Sciatic nerve (tissue), 2 donors: ENCODE data around the gene ACSL3. TPM values are rescaled to one million over a fixed set of nuclear protein-coding genes. Genes with fewer than 3 reads are reported as not detected.
A peak's percentile ranks its signal among the peaks of the same experiment; 100 is the strongest.
"Not testable (repeated sequence)": the region's sequence is repeated elsewhere in the genome, so short reads cannot be mapped to it uniquely, and the experiment has no call there.

Experiments used
- ATAC-seq: fragments of 200-7000 bp; cut with Tn5 transposase; one replicate; pipeline ENCODE4 v1.9.1; 2020; ENCODE audit warnings: mild to moderate bottlenecking, moderate library complexity
- DNase-seq: peaks from one replicate; pipeline ENCODE4 v3.0.0-alpha.2; 2020; ENCODE audit warnings: low spot score
- intact Hi-C: fragments of 100-400 bp; cut with DNase I; formaldehyde crosslinking; loops from one replicate; pipeline ENCODE4 v1.14.2; 2022
- total RNA-seq: library from RNA; stranded (reverse); fragmentation: NEBNext Ultra II Directional; extraction: Animal tissue kit (Norgen Biotek cat#: 25700); gene quantifications from one replicate; pipeline ENCODE4 v1.2.1, GENCODE V29; 2021
- donor health status: DM: no; HTN: no; CAD: no.
- donor health status: DM: no; HTN: no; CAD: no.

ACSL3 gene
- total RNA-seq, 1 donor from 2014 or later = 70.5 TPM

DNA sequence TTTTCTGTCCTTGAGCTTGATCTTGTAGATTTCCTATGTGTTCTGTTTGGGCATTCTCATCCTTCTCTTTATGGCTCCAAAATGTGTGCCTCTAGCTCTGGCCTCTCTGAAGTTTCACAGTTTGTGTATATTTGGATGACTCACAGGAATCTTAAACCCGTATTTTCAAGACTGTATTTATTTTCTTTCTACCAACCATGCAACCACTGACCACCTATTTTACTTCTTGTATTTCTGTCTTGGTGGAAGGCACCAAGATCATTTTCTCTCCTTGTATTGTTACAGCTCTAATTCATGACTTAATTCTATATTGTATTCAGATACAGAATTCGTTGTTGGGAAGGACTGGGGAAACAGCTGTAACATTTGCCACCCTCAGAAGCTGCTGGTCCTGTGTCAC is 39.5 kb downstream of the ACSL3 start:
- ATAC-seq = no peak

DNA sequence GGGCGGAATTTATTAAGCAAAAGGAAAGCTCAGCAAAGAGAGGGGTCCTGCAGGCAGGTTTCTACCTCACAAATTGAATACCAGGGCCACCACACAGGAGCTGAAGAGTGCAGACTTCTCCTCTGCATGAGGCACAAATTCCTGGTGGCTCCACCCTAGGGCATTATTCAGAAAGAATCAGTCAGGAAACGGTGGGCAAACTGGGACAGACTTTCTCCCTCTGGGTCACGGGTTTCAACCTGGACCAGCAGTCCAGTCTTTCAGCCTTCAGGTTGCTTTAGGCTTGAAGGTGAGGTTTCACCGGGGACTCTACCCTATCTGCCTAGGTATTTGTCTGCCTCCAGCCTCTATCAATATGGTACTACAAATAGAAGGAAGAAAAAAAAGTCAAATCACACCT is 41.8 kb downstream of the ACSL3 start:
- intact Hi-C loops = no loop called here
- no peak for ATAC-seq
- DNase-seq = no peak

More for the DNA sequence above, 39.5 kb downstream of the ACSL3 start:
- no peak for DNase-seq
- intact Hi-C loops = no loop called here

DNA sequence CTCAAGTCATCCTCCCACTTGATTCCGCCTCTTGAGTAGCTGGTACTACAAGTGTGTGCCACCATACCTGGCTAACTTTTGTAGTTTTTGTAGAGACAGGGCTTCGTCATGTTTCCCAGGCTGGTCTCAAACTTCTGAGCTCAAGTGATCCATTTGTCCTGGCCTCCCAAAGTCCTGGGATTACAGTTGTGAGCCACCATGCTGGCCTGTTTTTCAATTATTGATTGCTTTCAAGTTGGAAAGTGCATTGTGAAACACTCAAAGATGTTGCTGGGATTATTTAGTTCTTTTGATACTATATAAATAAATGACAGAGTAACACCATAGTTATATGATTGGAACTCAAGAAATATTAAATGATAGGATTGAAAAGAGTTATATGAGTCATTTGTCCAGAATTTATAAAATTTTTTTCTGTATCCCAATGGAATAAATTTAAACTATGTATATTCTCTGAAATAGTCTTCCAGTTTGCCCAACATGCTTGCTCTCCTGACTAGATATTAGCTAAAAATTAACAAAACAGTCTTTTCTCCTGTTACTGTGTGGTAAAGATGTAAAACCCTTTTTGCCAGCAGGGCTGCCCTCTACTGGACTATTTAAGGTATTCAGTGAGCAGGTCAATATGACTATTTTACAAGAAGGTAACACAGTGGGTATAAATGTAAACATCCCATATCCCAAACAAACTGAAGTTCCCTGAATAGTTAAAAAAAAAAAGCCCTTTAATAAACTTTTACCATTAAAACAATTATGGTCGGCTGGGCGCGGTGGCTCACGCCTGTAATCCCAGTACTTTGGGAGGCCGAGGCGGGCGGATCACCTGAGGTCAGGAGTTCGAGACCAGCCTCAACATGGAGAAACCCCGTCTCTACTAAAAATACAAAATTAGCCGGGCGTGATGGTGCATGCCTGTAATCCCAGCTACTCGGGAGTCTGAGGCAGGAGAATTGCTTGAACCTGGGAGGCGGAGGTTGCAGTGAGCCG is 42.7 kb downstream of the ACSL3 start:
- peak; percentile 68 for ATAC-seq
- intact Hi-C loops = no loop called here
- DNase-seq = no peak

DNA sequence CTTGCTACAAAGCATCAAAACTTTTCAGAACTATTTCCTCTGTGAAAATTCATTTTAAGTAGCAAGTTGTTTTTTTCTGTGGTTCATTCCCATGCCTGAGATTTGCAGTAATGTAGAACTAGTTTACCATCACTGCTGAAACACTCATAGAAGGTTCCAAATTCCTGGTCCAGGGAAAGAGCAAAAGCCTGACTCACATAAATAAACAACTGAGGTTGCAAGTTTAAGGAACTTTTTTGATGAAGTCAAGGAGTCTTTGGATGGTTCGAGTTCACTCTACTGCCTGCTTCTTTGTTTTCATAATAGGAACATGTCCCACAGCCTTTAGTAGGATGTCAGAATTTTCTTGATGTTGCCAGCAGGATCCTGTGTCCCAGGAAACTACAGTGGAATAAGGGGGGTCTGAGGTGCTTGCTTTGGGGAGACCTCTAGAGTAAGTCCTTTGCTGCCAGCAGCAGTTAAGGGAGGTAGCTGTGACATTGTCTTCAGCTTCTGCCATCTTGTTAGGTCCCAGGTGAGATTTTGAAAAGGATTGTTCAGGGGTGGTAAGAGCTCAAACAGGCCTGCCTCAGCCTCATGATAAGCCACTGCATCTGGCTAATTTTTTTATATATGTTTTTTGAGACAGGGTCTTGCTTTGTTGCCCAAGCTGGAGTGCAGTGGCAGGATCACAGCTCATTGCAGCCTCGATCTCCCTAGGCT is 43.9 kb downstream of the ACSL3 start:
- DNase-seq = no peak
- intact Hi-C loops = no loop called here
- ATAC-seq = peak; percentile 46

DNA sequence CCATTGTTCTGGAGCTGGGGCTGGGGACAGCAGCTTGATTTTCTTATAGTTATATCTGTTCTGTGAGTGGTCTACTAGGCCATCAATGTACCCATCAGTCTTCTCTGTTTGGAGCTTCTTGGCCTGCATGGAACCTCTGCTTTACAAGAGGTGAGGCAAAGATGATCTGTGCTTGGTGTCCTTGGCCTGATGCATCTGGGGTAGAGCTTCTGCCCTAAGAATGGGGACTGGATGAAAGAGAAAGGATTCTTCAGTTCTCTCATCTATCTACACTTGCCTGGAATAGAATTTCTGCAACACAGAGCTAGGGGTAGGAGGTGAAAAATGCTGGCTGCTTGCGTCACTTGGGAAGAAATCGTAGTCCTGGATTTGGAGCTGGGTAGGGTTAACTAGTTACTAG is 46.2 kb downstream of the ACSL3 start:
- intact Hi-C loops = no loop called here
- ATAC-seq (no peak), DNase-seq (no peak)

DNA sequence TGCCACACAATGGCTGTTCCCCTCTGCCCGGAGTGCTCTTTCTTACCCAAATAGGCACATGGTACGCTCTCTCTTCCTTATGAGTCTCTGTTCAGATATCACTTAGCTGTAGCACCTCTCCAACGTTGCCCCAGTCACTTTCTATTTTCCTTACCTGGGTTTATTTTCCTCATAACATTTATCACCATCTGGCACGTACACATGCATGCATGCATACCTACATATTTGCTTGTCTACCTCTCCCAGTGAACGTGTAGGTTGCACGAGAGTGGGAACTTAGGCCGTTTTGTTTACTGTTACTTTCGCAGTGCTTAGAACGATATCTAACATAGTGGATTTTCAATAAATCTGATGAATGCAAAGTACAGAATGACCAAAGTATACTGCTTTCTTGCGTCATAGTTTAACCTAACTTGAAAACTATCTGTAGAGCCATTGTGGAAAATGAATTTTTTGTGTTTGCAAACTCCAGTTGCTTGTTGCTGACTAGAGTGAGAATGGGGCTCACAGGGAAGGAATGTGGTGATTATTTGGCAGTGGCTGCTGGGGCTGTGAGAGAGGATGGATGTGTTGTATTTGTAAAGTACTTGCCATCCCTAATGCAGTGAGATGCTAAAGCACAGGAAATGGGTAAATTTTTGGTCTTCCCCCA is 47.1 kb downstream of the ACSL3 start:
- intact Hi-C loops = no loop called here
- DNase-seq = no peak
- ATAC-seq = peak; percentile 22

DNA sequence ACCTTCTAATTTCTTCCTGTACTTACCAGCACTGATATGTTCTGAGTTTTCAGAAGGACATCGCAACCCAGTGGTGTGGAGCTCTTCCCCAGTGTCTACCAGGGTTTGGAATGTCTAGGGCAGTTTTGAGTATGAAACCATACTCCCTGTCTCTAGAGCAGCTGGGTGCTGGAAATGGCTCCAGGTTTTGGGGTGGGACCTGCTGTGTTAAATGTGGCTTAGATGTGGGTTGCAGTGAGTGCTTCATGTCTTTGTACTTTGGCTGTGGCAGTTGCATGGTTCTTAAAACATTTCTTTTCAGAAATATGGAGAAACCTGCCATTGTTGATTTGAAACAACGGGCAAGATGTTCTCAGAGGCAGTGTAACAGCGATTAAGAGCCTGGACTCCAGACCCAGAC is 48.5 kb downstream of the ACSL3 start:
- intact Hi-C loops = no loop called here
- DNase-seq (no peak), ATAC-seq (no peak)

DNA sequence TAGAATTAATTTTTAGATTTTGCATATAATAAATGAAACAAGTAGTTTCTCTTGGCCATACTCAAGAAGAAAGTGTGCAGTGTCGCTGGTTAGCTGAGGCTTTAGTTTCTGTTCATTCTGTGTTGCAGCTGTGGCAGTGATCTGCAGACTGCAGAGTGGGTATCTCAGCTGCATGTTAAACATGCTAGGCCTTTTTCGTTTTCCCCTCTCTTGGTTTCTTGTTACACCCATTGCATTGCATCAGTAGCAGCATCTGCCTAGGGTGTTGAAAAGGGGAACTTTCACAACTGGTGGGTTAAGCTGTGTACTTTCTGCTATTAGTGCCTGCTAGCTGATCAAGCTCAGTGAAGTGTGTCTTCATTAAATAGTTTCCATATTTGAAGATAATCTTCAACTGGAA is 51.3 kb downstream of the ACSL3 start:
- intact Hi-C loops = no loop called here
- DNase-seq = no peak
- ATAC-seq = peak; percentile 22

DNA sequence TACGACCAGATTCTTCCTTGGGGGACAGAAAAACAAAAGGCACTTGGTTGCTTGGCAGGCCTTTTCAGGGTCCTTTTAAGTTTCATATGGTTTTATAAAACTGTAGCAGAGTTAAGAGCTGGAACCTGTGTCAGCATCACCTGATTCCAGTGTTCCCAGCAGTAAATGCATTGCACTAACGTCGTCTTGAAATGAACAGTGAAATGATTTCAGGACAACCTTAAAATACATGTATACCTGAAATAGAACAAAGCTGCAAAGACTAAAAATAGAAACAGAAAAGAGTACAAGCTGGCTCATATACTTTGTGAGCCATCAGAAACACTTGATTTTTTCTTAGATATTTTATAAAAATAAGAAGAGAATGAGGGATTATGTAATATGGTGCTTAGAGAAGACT is 51.9 kb downstream of the ACSL3 start:
- intact Hi-C loops = no loop called here
- DNase-seq (no peak), ATAC-seq (no peak)

DNA sequence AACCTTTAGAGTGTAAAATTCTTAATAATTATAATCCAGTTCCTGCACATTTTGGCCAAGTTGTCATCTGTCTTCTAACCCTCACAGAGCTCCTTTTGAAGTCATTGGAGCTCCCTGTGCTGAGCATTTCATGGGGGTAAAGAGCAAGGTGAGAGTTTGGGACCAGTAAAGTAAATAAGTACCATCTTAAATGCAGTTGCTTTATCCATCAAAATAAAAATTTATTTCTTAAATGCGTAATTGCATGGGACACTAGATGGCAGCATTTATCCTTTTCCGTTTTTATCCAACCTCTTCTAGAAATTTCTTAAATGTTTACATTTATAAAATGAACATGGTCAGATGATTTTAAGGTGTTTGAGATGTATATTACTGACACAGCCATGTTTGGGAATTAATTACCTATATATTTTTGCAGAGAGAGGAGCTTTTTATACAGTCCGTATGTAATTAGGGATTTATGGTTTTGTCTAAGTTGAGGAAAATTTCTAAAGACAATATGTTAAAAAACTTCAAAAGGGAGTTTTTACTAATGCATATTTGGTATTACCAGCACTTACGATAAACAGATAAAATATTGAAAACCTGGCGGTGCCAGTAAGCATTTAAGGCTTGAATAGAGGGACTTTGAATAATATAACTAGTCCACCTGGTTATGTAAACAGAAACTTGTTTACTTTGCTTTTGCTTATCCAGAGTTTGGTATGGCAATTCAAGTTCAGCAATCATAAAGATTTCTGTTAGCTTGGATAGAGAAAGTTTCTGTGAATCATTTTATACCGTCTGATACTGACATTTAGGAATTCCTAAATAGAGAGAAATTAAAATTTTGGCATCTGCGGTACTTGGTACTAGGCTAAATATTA is 54.5 kb downstream of the ACSL3 start:
- ATAC-seq (no peak), DNase-seq (no peak)
- intact Hi-C loops = no loop called here

DNA sequence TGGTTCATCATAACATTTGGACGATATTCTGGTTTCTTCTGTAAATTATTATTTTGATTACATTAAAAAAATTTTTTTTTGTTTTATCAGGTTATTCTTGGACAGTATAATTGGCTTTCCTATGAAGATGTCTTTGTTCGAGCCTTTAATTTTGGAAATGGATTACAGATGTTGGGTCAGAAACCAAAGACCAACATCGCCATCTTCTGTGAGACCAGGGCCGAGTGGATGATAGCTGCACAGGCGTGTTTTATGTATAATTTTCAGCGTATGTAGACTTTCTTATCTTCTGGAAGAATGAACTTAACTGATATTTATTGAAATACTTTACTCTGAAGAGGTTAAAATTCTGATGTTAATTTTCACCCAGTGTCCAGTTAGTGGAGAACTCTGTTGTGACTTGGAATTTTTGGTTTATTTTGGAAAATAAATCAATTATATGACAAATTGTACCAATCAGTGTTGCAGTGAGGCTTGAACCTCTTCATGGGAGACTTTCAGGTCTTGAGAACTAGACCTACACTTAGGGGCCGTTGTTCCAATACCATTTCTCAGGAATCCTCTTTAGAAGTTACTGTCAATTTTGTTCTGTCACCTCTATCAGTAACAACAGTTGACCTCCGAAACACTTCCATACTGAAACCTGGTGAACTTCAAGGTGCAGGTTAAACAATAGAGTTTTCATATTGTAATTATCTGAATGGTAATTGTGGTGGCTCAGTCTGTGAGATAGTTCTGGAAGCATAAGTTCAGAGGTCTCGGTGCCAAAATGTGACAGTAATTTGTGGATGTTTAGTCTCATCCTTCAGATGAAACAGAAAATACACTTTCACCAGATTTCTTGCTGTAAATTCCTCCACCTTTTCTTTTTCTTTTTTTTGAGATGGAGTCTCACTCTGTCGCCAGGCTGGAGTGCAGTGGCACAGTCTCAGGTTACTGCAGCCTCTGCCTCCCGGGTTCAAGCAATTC is 55.7 kb downstream of the ACSL3 start:
- intact Hi-C loops = no loop called here
- DNase-seq = no peak
- ATAC-seq = peak; percentile 87

DNA sequence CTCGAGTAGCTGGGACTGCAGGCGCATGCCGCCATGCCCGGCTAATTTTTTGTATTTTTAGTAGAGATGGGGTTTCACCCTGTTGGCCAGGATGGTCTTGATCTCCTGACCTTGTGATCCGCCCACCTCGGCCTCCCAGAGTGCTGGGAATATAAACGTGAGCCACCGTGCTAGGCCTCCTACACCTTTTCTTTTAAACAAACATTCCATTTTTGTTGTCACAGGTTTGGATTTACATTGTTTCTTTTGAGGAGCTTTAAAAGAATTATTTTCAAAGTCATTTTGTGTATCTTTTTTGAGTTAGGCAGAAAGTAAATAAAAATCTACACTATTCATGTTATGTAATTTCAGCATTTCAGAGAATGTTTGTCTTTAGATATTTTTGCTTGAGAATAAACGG is 56.4 kb downstream of the ACSL3 start:
- DNase-seq, ATAC-seq, intact Hi-C loops: not testable (repeated sequence)

DNA sequence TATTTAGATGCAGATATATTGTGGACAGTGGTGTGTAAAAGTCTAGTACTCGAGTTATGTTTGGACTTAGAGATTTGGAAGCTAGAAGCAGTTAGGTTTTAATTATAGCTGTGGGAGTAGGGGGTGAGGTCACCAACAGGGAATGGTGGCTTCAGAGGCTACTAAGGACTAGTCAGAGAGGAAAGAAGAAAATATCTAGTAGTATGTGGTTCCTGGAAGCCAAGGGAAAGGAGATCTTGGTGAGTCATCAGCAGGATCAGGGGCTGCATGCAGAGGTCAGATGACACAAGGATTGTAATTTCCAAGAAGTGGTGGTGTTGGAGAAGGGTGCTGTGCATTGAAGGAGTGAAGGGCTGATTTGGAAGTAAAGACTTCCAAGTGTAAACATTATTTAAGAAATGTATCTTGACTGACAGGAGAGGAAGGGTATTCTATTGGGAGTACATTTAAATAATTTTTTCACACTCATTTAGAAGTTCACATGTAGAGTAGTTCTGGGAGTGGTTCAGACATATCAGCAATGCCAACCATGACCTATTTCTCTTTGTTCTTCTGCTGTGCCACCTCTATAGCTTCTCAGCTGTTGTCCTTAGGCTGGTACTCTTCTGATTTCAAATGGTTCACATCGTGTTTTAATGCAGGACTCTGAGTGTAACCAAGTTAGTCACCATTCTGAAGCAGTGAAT is 59.1 kb downstream of the ACSL3 start:
- peak; percentile 52 for ATAC-seq
- intact Hi-C loops = no loop called here
- DNase-seq = no peak

DNA sequence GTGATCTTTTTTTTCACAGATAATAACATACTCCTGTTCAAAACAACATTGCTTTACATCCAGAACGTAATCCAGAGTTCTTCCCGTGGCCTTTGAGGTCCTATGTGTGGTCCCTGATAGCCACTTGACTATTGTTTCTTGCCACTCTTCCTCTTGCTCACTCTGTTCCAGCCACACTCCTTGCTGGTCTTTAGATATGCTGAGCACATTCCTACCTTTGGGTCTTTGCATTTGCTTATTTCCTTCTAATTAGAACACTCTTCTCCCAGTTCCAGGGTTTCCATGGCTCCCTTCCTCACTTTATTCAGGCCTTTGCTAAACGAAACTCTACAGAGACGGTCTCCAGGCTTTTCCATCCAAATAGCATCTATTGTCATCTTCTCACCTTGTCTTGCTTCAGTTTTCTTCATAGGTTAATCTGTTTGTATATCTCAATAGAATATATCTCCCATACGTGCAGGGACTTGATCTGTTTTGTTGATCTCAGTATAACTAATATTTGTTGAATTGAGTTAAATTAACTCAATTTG is 59.9 kb downstream of the ACSL3 start:
- intact Hi-C loops = no loop called here
- ATAC-seq = no peak
- DNase-seq = no peak

DNA sequence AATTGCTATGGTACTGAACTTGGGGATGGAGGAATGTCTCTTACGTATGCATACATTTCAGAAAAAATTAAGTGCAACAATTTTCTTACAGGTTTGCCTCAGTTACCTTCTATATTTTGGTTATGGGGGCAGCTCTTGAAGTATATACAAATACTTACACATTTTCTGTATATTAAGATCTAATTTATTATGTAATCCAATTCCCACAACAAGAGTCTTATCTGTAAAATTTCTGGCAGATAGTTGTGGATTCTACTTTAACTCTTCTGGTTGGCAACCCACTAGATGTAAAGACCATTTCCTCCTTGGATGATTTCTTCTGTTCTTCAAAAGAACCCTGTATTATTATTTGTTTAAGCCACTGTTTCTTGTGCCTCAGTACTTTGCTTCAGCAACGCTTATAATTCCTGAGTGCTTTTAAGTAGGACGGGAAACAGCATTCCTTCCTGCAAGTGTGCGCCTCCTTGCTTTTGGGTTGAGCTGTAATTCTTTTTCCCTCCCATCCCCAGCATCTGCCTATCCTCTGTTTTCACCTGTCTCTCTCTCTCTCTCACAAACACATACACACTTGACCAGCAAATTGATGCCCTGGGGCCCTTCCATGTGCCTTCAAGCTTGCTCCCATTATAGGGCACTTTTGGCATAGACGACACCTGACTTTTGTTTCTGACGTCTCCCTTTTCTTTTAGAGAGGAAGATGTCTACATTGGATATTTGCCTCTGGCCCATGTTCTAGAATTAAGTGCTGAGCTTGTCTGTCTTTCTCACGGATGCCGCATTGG is 61.4 kb downstream of the ACSL3 start:
- ATAC-seq = no peak
- intact Hi-C loops = no loop called here

DNA sequence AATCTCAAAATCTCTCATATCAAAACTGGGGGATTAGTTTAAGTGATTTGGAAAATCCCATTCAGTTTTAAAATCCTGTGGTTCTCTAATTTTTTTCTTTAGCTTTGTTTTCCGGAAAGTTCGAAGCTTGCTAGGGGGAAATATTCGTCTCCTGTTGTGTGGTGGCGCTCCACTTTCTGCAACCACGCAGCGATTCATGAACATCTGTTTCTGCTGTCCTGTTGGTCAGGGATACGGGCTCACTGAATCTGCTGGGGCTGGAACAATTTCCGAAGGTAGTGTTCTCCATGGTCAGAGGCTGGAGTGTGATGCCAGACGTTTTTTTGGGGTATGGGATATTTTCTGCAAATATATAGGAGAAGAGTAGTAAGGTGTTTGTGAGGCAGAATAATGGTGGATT is 66.1 kb downstream of the ACSL3 start:
- intact Hi-C loops = no loop called here
- no peak for ATAC-seq
- no peak for DNase-seq

More for the DNA sequence above, 61.4 kb downstream of the ACSL3 start:
- DNase-seq = no peak
